ENCODE measurements around the gene CCRL2. TPM values are rescaled to one million over a fixed set of nuclear protein-coding genes. Genes with fewer than 3 reads are reported as not detected.
"Not testable (repeated sequence)": the region's sequence is repeated elsewhere in the genome, so short reads cannot be mapped to it uniquely, and the experiment has no call there.

Gene CCRL2
- total RNA-seq, 1 experiment from 2014 or later: not detected

DNA sequence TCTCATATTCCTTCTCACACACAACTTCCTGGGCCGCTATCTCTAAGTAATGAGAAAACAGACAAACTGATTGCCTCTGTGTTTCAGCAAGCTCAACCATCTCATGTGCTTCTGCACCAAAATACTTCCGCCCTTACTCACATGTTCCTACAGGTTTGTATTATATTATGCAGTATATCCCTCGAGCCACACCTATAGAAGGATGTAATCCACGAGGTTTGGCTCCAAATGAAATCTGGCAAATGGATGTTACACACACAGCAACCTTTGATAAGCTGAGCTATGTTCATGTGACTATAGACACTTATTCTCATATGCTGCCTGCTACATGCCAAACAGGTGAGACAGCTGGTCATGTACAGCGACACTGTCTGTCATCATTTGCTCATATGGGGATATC is 22.6 kb downstream of the CCRL2 start:
- DNase-seq: no peak
- H3K9me3 Mint-ChIP-seq (ENCODE audit: low read depth, unreplicated experiment): no peaks in the 10 kb centered on the region
- no peak overlapping the region for H3K27ac Mint-ChIP-seq (ENCODE audit: unreplicated experiment)
- BruUV-seq (replicated peaks): no TSS peak
- no peaks in the 10 kb centered on the region for H3K36me3 Mint-ChIP-seq (ENCODE audit: insufficient read depth, unreplicated experiment)
- CTCF ChIA-PET: no interaction called here
- intact Hi-C loops (cut with micrococcal nuclease; ENCODE audit: unreplicated experiment): loop anchor here (10.0 kb wide), 1 partner anchor 45 kb away; no protein-coding TSS in a partner anchor
- TF ChIP-seq, protein P1, sequence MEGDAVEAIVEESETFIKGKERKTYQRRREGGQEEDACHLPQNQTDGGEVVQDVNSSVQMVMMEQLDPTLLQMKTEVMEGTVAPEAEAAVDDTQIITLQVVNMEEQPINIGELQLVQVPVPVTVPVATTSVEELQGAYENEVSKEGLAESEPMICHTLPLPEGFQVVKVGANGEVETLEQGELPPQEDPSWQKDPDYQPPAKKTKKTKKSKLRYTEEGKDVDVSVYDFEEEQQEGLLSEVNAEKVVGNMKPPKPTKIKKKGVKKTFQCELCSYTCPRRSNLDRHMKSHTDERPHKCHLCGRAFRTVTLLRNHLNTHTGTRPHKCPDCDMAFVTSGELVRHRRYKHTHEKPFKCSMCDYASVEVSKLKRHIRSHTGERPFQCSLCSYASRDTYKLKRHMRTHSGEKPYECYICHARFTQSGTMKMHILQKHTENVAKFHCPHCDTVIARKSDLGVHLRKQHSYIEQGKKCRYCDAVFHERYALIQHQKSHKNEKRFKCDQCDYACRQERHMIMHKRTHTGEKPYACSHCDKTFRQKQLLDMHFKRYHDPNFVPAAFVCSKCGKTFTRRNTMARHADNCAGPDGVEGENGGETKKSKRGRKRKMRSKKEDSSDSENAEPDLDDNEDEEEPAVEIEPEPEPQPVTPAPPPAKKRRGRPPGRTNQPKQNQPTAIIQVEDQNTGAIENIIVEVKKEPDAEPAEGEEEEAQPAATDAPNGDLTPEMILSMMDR (IDR thresholded peaks at IDR 0.05; ENCODE audit: unreplicated experiment): no peak
- no peak overlapping the region for H3K4me3 Mint-ChIP-seq (ENCODE audit: low read depth, unreplicated experiment)
- peaks cover 21% of the 10 kb centered on the region for H3K4me1 Mint-ChIP-seq (ENCODE audit: low read depth, unreplicated experiment)
- H3K27me3 Mint-ChIP-seq (ENCODE audit: unreplicated experiment): no peaks in the 10 kb centered on the region

DNA sequence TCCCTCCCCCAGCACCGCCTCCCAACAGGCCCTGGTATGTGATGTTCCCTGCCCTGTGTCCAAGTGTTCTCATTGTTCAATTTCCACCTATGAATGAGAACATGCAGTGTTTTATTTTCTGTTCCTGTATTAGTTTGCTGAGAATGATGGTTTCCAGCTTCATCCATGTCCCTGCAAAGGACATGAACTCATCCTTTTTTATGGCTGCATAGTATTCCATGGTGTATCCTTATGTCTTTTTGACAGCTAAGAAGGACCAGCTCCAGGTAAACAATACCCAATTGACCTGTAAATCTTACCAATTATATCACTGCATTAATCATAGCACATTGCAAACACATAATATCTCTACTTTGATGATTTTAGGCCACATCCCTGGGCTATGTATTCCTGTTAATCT is 23.8 kb downstream of the CCRL2 start:
- H3K27ac Mint-ChIP-seq (ENCODE audit: unreplicated experiment); CTCF ChIA-PET; H3K4me3 Mint-ChIP-seq (ENCODE audit: low read depth, unreplicated experiment); H3K27me3 Mint-ChIP-seq (ENCODE audit: unreplicated experiment); H3K9me3 Mint-ChIP-seq (ENCODE audit: low read depth, unreplicated experiment); BruUV-seq (replicated peaks); DNase-seq; H3K36me3 Mint-ChIP-seq (ENCODE audit: insufficient read depth, unreplicated experiment): not testable (repeated sequence)
- peaks cover 20% of the 10 kb centered on the region for H3K4me1 Mint-ChIP-seq (ENCODE audit: low read depth, unreplicated experiment)
- intact Hi-C loops (cut with micrococcal nuclease; ENCODE audit: unreplicated experiment): loop anchor here (10.0 kb wide), 1 partner anchor 46 kb away; no protein-coding TSS in a partner anchor

DNA sequence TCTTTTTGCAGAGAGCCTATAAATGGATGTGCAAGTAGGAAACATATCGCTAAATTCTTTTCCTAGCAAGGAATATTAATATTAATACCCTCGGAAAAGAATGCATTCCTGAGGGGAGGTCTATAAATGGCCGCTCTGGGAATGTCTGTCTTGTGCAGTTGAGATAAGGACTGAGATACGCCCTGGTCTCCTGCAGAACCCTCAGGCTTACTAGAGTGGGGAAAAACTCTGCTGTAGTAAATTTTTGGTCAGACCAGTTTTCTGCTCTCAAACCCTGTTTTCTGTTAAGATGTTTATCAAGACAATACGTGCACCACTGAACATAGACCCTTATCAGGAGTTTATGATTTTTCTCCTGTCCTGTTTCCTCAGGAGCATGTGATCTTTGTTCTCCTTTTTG is 24.8 kb downstream of the CCRL2 start:
- H3K27me3 Mint-ChIP-seq (ENCODE audit: unreplicated experiment); H3K27ac Mint-ChIP-seq (ENCODE audit: unreplicated experiment); H3K9me3 Mint-ChIP-seq (ENCODE audit: low read depth, unreplicated experiment); H3K36me3 Mint-ChIP-seq (ENCODE audit: insufficient read depth, unreplicated experiment); CTCF ChIA-PET; BruUV-seq (replicated peaks); DNase-seq; H3K4me3 Mint-ChIP-seq (ENCODE audit: low read depth, unreplicated experiment); H3K4me1 Mint-ChIP-seq (ENCODE audit: low read depth, unreplicated experiment): not testable (repeated sequence)
- intact Hi-C loops (cut with micrococcal nuclease; ENCODE audit: unreplicated experiment): loop anchor here (10.0 kb wide), 1 partner anchor 47 kb away; no protein-coding TSS in a partner anchor

DNA sequence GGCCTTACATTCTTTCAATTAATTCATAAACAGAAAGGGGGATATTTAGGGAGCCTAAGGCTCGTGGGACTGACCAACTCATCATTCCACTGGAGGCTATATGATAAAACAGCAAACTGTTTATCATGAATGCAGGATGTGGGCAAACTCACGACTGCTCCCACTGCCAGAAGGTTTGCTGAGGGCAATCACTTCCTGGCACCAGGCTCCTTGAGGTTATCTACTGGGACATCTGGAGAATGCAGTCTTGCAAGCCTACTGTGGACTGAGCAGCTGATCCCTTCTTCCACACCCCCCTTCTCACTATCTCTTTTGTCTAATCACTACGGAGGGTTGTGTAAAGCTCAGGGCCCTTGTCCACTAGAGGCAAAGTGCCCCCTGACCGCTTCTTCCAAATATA is 26.1 kb downstream of the CCRL2 start:
- intact Hi-C loops (cut with micrococcal nuclease; ENCODE audit: unreplicated experiment): loop anchor here (10.0 kb wide), 1 partner anchor 48 kb away; no protein-coding TSS in a partner anchor
- H3K27me3 Mint-ChIP-seq (ENCODE audit: unreplicated experiment); H3K9me3 Mint-ChIP-seq (ENCODE audit: low read depth, unreplicated experiment); BruUV-seq (replicated peaks); H3K27ac Mint-ChIP-seq (ENCODE audit: unreplicated experiment); H3K4me1 Mint-ChIP-seq (ENCODE audit: low read depth, unreplicated experiment); H3K4me3 Mint-ChIP-seq (ENCODE audit: low read depth, unreplicated experiment); CTCF ChIA-PET; DNase-seq; H3K36me3 Mint-ChIP-seq (ENCODE audit: insufficient read depth, unreplicated experiment): not testable (repeated sequence)

DNA sequence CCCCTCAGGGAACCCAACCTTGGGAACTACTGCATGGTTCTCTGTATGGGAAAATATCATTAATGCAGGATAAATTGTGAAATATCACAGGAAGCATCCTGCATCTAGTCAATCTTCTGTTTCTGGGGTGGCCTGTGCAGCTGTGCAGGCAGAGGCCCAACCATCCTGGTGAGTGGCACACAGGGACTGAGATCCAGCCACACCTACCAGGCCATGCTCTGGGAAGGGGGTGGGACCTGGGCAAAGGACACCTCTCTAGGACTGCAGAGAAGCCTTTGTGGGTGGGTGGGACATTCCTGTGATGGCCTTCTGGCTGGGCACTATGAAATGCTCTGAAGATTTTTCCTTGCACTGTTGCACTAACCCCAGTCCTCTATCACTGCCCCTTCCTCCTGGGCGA is 26.8 kb downstream of the CCRL2 start:
- intact Hi-C loops (cut with micrococcal nuclease; ENCODE audit: unreplicated experiment): loop anchor here (10.0 kb wide), 1 partner anchor 49 kb away; no protein-coding TSS in a partner anchor
- Mint-ChIP-seq H3K27me3 (ENCODE audit: unreplicated experiment) (no peaks in the 10 kb centered on the region), H3K9me3 (ENCODE audit: low read depth, unreplicated experiment) (no peaks in the 10 kb centered on the region), H3K27ac (ENCODE audit: unreplicated experiment) (no peak overlapping the region), H3K4me3 (ENCODE audit: low read depth, unreplicated experiment) (no peak overlapping the region), H3K4me1 (ENCODE audit: low read depth, unreplicated experiment) (peaks cover 7% of the 10 kb centered on the region), H3K36me3 (ENCODE audit: insufficient read depth, unreplicated experiment) (no peaks in the 10 kb centered on the region)
- no peak for DNase-seq
- CTCF ChIA-PET: no interaction called here
- TF ChIP-seq, protein P1 (IDR thresholded peaks at IDR 0.05; ENCODE audit: unreplicated experiment): no peak
- BruUV-seq (replicated peaks): no TSS peak

DNA sequence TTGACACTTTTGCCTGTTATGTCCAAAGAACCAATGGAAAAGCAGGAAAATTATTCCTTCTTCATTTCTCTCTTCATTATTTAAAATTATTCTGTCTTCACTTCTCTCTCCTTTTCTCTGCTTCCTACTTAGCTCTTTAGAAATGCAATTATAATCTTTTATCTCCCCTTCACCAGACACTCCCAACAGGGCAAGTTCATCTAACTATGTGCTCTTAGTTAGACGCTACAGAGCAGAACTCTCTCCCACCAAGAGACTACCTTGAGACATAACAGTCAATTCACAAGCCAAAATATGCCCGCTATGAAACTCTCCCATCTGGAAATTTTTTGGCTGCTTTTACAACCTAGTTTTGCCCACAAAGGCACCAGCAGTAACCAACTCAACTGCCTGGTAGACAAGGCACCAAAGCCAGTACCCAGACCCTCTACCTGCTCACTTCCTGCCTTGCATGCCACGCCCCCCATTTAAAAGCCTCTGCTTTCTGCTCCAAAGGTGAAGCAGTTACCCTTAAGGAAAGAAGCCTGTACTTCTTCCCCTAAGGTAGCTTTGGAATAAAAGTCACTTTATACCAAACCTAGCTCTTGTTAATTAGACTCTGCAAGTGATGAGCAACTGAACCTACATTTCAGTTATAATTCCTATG is 28.1 kb downstream of the CCRL2 start:
- CTCF ChIA-PET: no interaction called here
- H3K9me3 Mint-ChIP-seq (ENCODE audit: low read depth, unreplicated experiment): no peaks in the 10 kb centered on the region
- H3K4me3 Mint-ChIP-seq (ENCODE audit: low read depth, unreplicated experiment): no peak overlapping the region
- no peak for DNase-seq
- TF ChIP-seq, protein P1 (IDR thresholded peaks at IDR 0.05; ENCODE audit: unreplicated experiment): no peak
- no peak overlapping the region for H3K27ac Mint-ChIP-seq (ENCODE audit: unreplicated experiment)
- no TSS peak for BruUV-seq (replicated peaks)
- no peaks in the 10 kb centered on the region for H3K36me3 Mint-ChIP-seq (ENCODE audit: insufficient read depth, unreplicated experiment)
- H3K4me1 Mint-ChIP-seq (ENCODE audit: low read depth, unreplicated experiment): no peaks in the 10 kb centered on the region
- intact Hi-C loops (cut with micrococcal nuclease; ENCODE audit: unreplicated experiment): loop anchor here (10.0 kb wide), 1 partner anchor 50 kb away; no protein-coding TSS in a partner anchor
- H3K27me3 Mint-ChIP-seq (ENCODE audit: unreplicated experiment): peaks cover 2% of the 10 kb centered on the region
